IMR-90 (cell line): ENCODE measurements around the gene TJP1. TPM values are rescaled to one million over a fixed set of nuclear protein-coding genes. Genes with fewer than 3 reads are reported as not detected.

ENCODE experiments used
- ATAC-seq: fragments of 200-7000 bp; cut with Tn5 transposase; 2 replicates; pipeline ENCODE4 v1.9.1; 2020; ENCODE audit warnings: low read depth, mild to moderate bottlenecking, moderate library complexity
- BruUV-seq: library from RNA; stranded (reverse); fragments of 400-500 nt; replicated peaks from 2 replicates; lab custom pipeline; 2021; lab: Mats Ljungman, UMichigan
- CTCF ChIA-PET: fragments of 300-600 bp; formaldehyde crosslinking; extraction: SDS; loops from one replicate; lab custom pipeline; 2021; ENCODE audit warnings: antibody characterized with exemption; lab: Yijun Ruan, JAX
- POLR2A ChIA-PET: fragments of 300-600 bp; sonication (Branson Sonifier 250); formaldehyde crosslinking; loops from one replicate; lab custom pipeline; 2022; ENCODE audit warnings: antibody characterized with exemption; ENCODE audit not compliant: unreplicated experiment; lab: Charles Lee
- DNase-seq: peaks from one replicate; pipeline ENCODE4 v3.0.0; 2013
- H2AFZ ChIP-seq: replicated peaks from 2 replicates; pipeline ENCODE3; 2013; ENCODE audit warnings: low read length, mild to moderate bottlenecking; ENCODE audit not compliant: poor library complexity
- H2AK5ac ChIP-seq: 2 replicates; pipeline ENCODE4 v1.6.1; 2013; ENCODE audit warnings: low read depth, low read length, inconsistent platforms
- H2AK9ac ChIP-seq: replicated peaks from 2 replicates; pipeline ENCODE3; 2013; ENCODE audit warnings: mild to moderate bottlenecking, low read depth, low read length, moderate library complexity; ENCODE audit not compliant: poor library complexity
- H2BK120ac ChIP-seq: 2 replicates; pipeline ENCODE4 v1.6.1; 2013; ENCODE audit warnings: low read depth, low read length, inconsistent platforms
- H2BK15ac ChIP-seq: 3 replicates; pipeline ENCODE4 v1.6.1; 2013; ENCODE audit warnings: low read depth, low read length, inconsistent platforms
- H2BK20ac ChIP-seq: 2 replicates; pipeline ENCODE4 v1.6.1; 2013; ENCODE audit warnings: low read depth, mild to moderate bottlenecking, inconsistent platforms, low read length, moderate library complexity
- H2BK5ac ChIP-seq: 2 replicates; pipeline ENCODE4 v1.6.1; 2013; ENCODE audit warnings: mild to moderate bottlenecking, low read depth, low read length, inconsistent platforms; ENCODE audit not compliant: poor library complexity, severe bottlenecking
- H3K14ac ChIP-seq: replicated peaks from 2 replicates; pipeline ENCODE4 v1.6.1; 2013; ENCODE audit warnings: low read depth, low read length, inconsistent platforms
- H3K18ac ChIP-seq: 2 replicates; pipeline ENCODE4 v1.6.1; 2013; ENCODE audit warnings: low read depth, low read length, control low read depth
- H3K23ac ChIP-seq: 2 replicates; pipeline ENCODE4 v1.6.1; 2013; ENCODE audit warnings: low read depth, low read length, inconsistent platforms
- H3K27ac ChIP-seq: 2 replicates; pipeline ENCODE4 v1.5.1; 2013; ENCODE audit warnings: mild to moderate bottlenecking, control low read depth, low read length; ENCODE audit not compliant: insufficient read depth
- H3K27me3 ChIP-seq: 2 replicates; pipeline ENCODE4 v1.6.1; 2013; ENCODE audit warnings: low read length; ENCODE audit not compliant: control insufficient read depth, insufficient read depth
- H3K36me3 ChIP-seq: 2 replicates; pipeline ENCODE4 v1.6.1; 2013; ENCODE audit warnings: low read length, mixed read lengths; ENCODE audit not compliant: control insufficient read depth, insufficient read depth
- H3K4ac ChIP-seq: 2 replicates; pipeline ENCODE4 v1.6.1; 2013; ENCODE audit warnings: low read depth, low read length, inconsistent platforms
- H3K4me1 ChIP-seq: 2 replicates; pipeline ENCODE4 v1.6.1; 2013; ENCODE audit warnings: low read length, mixed read lengths; ENCODE audit not compliant: control insufficient read depth, insufficient read depth
- H3K4me2 ChIP-seq: 2 replicates; pipeline ENCODE4 v1.6.1; 2013; ENCODE audit warnings: low read depth, mild to moderate bottlenecking, control low read depth, low read length, moderate library complexity
- H3K4me3 ChIP-seq: 2 replicates; pipeline ENCODE4 v1.5.1; 2013; ENCODE audit warnings: low read depth, mild to moderate bottlenecking, control low read depth, low read length, moderate library complexity; ENCODE audit not compliant: insufficient read depth
- H3K56ac ChIP-seq: 2 replicates; pipeline ENCODE4 v1.6.1; 2013; ENCODE audit warnings: low read length, inconsistent platforms; ENCODE audit not compliant: insufficient read depth; ENCODE audit errors: extremely low read depth
- H3K79me1 ChIP-seq, 2 experiments: 2 replicates each; pipeline ENCODE4 v1.6.1; 2013; ENCODE audit warnings: low read length in 2 of 2, inconsistent platforms in 1 of 2, low read depth in 1 of 2
- H3K9ac ChIP-seq: 2 replicates; pipeline ENCODE4 v1.6.1; 2013; ENCODE audit warnings: low read depth, low read length, control low read depth
- H3K9me1 ChIP-seq: 2 replicates; pipeline ENCODE4 v1.6.1; 2013; ENCODE audit warnings: low read length, inconsistent platforms; ENCODE audit not compliant: insufficient read depth
- H3K9me3 ChIP-seq: 2 replicates; pipeline ENCODE4 v1.6.1; 2013; ENCODE audit warnings: low read length; ENCODE audit not compliant: control insufficient read depth, insufficient read depth
- H4K20me1 ChIP-seq: 2 replicates; pipeline ENCODE4 v1.6.1; 2013; ENCODE audit warnings: low read length, inconsistent platforms; ENCODE audit not compliant: insufficient read depth
- H4K5ac ChIP-seq: 2 replicates; pipeline ENCODE4 v1.6.1; 2013; ENCODE audit warnings: mild to moderate bottlenecking, low read depth, low read length, control low read depth
- H4K8ac ChIP-seq, 2 experiments: 2 replicates each; pipeline ENCODE4 v1.6.1; 2013; ENCODE audit warnings: low read depth in 2 of 2, low read length in 2 of 2, control low read depth in 1 of 2, inconsistent platforms in 1 of 2
- H4K91ac ChIP-seq: 2 replicates; pipeline ENCODE4 v1.6.1; 2013; ENCODE audit warnings: low read depth, low read length, inconsistent platforms; ENCODE audit not compliant: insufficient read depth
- FOS ChIP-seq: fragments of 150-350 bp; IDR thresholded peaks from 2 replicates; pipeline ENCODE4 v1.6.1; 2016; ENCODE audit warnings: low read depth, low read length
- RAD21 ChIP-seq: IDR thresholded peaks from 2 replicates; pipeline ENCODE4 v1.6.1; 2012; ENCODE audit warnings: low read length, improper control_type of control experiment
- SMC3 ChIP-seq: fragments of 150-350 bp; IDR thresholded peaks from 2 replicates; pipeline ENCODE4 v1.6.1; 2016; ENCODE audit warnings: low read depth, mild to moderate bottlenecking, antibody characterized with exemption, low read length, moderate library complexity
- WGBS, 2 experiments: methylation state at CpG; one replicate each; pipeline versions ENCODE4 v1.1.5 to v1.1.7; 2013; ENCODE audit warnings: missing lambda C conversion rate in 2 of 2; ENCODE audit not compliant: insufficient read length in 1 of 2; ENCODE audit errors: extremely low coverage in 2 of 2; 5-methylcytosine and 5-hydroxymethylcytosine counted together
- dilution Hi-C: fragments of 300-500 bp; cut with HindIII; formaldehyde crosslinking; loops from one replicate; pipeline ENCODE4 v1.14.3; 2018; ENCODE audit warnings: low sequenced_read_pairs; ENCODE audit not compliant: unreplicated experiment
- in situ Hi-C: fragments of 300-500 bp; cut with MboI; formaldehyde crosslinking; loops from 3 replicates; pipeline ENCODE4 v1.14.3; 2019; ENCODE audit warnings: low sequenced_read_pairs, inconsistent platforms, mixed read lengths
- intact Hi-C: fragments of 100-400 bp; cut with micrococcal nuclease; formaldehyde crosslinking; loops from 2 replicates; pipeline ENCODE4 v1.10.0; 2022
- polyA plus RNA-seq, 3 experiments: library from polyadenylated mRNA; depleted of rRNA; stranded (reverse); fragments of >200 nt; gene quantifications; 2 replicates each; pipeline ENCODE4 v1.2.3, GENCODE V29; 2012; ENCODE audit warnings: low replicate concordance in 1 of 3
- total RNA-seq: library from RNA; depleted of rRNA; stranded (reverse); fragments of >200 nt; gene quantifications from 2 replicates; pipeline ENCODE4 v1.2.3, GENCODE V29; 2012
- TF ChIP-seq, protein P1 (sequence below): conservative IDR thresholded peaks from 2 replicates; pipeline ENCODE4 v1.5.1; 2012; ENCODE audit warnings: mild to moderate bottlenecking, low read depth, low read length, improper control_type of control experiment

Gene TJP1
- total and polyA plus RNA-seq, 2 of the 4 experiments (the other 2 are of a cell fraction) = 42.2 to 43.4 TPM

DNA sequence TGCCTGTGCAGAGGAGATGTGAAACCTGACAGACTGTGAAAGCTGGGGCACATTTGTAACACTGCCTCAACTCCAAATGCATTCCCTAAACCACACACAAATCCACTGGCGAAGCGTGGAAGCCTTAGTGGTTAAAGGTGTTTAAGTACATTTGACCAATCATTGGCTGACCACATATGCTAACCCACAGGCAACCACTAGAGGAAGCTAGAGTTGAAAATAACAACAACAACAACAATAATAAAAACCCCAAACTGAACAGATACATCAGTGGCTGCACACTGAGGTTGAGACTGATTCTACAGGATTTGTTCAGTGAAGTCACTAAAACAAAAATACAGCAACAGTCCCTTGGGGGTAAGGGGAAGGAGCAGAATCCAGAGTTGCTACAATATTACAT, 129.7 kb downstream of the TJP1 start:
- BruUV-seq = no TSS peak
- no peak overlapping the region for H3K56ac ChIP-seq
- no peak overlapping the region for H2BK5ac ChIP-seq
- no CpG with 5 or more reads among the region's 2 CpGs for WGBS, 2 experiments
- no peak overlapping the region for H4K5ac ChIP-seq
- no peaks in the 10 kb centered on the region for H3K27me3 ChIP-seq
- H3K9me3 ChIP-seq = no peaks in the 10 kb centered on the region
- peaks cover 0 to 4% of the 10 kb centered on the region in 2 experiments; a peak in 1 of 4 replicates for H3K79me1 ChIP-seq
- no peak overlapping the region for H3K14ac ChIP-seq
- dilution Hi-C loops (no loop called here), intact Hi-C loops (no loop called here), in situ Hi-C loops (no loop called here)
- H2BK120ac ChIP-seq = no peak overlapping the region
- H2BK15ac ChIP-seq = no peak overlapping the region
- no peak overlapping the region for H4K8ac ChIP-seq
- no peak overlapping the region for H3K4me3 ChIP-seq
- peaks cover 2% of the 10 kb centered on the region; the same call in 1 of the 2 replicates for H3K36me3 ChIP-seq
- ChIA-PET CTCF (interaction anchor here (1.0 kb wide), 1 partner anchor 11 kb away, joined by 3 read pairs; no protein-coding TSS in a partner anchor), POLR2A (no interaction called here)
- no peak overlapping the region for H2AK9ac ChIP-seq
- H3K27ac ChIP-seq = no peak overlapping the region
- DNase-seq = no peak
- H3K4ac ChIP-seq = no peak overlapping the region
- H3K9me1 ChIP-seq = peaks cover 9% of the 10 kb centered on the region
- H3K23ac ChIP-seq = 0 out of 2 replicates have a peak overlapping the region, but pooled peaks have one; percentile 1
- H2BK20ac ChIP-seq = no peak overlapping the region
- H4K91ac ChIP-seq = no peak overlapping the region
- no peak overlapping the region for H3K4me2 ChIP-seq
- ATAC-seq = no peak; the same call in 1 of the 2 replicates
- no peak overlapping the region for H3K18ac ChIP-seq
- H2AFZ ChIP-seq = no peak overlapping the region
- TF ChIP-seq SMC3 (no peak), FOS (no peak), RAD21 (no peak)
- TF ChIP-seq, protein P1, sequence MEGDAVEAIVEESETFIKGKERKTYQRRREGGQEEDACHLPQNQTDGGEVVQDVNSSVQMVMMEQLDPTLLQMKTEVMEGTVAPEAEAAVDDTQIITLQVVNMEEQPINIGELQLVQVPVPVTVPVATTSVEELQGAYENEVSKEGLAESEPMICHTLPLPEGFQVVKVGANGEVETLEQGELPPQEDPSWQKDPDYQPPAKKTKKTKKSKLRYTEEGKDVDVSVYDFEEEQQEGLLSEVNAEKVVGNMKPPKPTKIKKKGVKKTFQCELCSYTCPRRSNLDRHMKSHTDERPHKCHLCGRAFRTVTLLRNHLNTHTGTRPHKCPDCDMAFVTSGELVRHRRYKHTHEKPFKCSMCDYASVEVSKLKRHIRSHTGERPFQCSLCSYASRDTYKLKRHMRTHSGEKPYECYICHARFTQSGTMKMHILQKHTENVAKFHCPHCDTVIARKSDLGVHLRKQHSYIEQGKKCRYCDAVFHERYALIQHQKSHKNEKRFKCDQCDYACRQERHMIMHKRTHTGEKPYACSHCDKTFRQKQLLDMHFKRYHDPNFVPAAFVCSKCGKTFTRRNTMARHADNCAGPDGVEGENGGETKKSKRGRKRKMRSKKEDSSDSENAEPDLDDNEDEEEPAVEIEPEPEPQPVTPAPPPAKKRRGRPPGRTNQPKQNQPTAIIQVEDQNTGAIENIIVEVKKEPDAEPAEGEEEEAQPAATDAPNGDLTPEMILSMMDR = 0 out of 2 replicates have a peak, but pooled peaks have one; percentile 17
- H3K9ac ChIP-seq = no peak overlapping the region
- H3K4me1 ChIP-seq = peaks cover 6% of the 10 kb centered on the region
- H2AK5ac ChIP-seq = no peak overlapping the region
- H4K20me1 ChIP-seq = no peaks in the 10 kb centered on the region; the same call in 1 of the 2 replicates
